SHP77 (cell line): ENCODE measurements around the gene PCDHB13.
A peak's percentile ranks its signal among the peaks of the same experiment; 100 is the strongest.
"Not testable (repeated sequence)": the region's sequence is repeated elsewhere in the genome, so short reads cannot be mapped to it uniquely, and the experiment has no call there.

Experiments
- DNase-seq, 2 experiments: peaks; one replicate each; lab custom pipeline; 2025; lab: John Stamatoyannopoulos, UW

Gene PCDHB13

DNA sequence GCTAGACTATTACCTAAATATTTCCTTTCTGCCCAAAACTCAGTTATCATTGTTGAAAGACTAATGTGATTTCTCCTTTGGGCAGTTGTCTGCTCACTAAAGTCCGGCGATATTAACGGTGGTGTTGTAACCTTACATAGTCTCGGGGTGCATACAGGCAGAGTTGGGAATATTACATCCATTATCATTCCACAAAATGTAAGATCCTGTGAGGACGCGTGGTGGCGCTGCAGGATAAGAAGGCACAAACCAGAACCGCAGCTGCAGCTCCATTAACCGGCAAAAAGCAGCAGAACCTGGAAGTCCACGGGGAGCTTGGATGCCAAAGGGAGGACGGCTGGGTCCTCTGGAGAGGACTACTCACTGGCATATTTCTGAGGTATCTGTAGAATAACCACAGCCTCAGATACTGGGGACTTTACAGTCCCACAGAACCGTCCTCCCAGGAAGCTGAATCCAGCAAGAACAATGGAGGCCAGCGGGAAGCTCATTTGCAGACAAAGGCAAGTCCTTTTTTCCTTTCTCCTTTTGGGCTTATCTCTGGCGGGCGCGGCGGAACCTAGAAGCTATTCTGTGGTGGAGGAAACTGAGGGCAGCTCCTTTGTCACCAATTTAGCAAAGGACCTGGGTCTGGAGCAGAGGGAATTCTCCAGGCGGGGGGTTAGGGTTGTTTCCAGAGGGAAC is at the start of gene PCDHB13:
PCDHB13 (plus strand) TSS at position 264 of the 684 bp plus-strand sequence; CDS start at position 469, 205 bp downstream.
- DNase-seq = peak; percentile 45 to 73

DNA sequence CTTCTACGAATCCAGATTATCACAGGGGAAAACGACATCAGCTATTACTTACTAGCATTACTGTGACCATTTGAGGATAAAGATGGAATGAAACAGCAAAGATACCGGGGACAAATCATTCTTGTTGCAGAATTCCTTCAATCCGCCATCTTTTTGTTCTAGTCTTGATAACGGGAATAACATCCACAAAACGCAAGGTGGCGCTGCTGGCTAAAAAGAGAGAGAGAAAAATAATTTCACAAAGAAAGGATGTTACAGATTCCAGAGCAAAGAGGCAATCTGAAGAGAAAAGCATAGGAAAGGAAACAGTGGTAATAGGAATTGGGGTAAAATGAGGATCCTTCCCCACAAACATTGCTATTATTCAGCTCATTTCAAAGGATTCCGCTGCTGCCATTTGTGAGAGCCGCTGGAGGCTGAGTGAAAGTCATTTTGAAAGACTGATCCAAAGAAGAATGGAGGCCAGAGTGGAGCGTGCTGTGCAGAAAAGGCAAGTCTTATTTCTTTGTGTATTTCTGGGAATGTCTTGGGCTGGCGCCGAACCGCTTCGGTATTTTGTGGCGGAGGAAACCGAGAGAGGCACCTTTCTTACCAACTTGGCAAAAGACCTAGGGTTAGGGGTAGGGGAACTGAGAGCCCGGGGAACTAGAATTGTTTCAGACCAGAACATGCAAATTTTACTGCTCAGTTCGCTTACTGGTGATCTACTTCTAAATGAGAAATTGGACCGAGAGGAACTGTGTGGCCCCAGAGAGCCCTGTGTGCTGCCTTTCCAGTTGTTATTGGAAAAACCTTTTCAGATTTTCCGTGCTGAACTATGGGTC is 41.1 kb upstream of the PCDHB13 start, which contains the start of gene PCDHB7:
PCDHB7 (plus strand) TSS at position 264 of the 824 bp plus-strand sequence; CDS start at position 456, 192 bp downstream.
- peak; percentile 67 to 68 for DNase-seq

DNA sequence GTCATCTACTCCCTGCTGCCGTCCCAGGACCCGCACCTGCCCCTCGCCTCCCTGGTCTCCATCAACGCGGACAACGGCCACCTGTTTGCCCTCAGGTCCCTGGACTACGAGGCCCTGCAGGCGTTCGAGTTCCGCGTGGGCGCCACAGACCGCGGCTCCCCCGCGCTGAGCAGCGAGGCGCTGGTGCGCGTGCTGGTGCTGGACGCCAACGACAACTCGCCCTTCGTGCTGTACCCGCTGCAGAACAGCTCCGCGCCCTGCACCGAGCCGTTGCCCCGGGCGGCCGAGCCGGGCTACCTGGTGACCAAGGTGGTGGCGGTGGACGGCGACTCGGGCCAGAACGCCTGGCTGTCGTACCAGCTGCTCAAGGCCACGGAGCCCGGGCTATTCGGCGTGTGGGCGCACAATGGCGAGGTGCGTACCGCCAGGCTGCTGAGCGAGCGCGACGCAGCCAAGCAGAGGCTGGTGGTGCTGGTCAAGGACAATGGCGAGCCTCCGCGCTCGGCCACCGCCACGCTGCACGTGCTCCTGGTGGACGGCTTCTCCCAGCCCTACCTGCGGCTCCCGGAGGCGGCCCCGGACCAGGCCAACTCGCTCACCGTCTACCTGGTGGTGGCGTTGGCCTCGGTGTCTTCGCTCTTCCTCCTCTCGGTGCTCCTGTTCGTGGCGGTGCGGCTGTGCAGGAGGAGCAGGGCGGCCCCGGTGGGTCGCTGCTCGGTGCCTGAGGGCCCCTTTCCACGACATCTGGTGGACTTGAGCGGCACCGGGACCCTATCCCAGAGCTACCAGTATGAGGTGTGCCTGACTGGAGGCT is 39.2 kb upstream of the PCDHB13 start:
- not testable (repeated sequence) for DNase-seq

- no peak for DNase-seq
These were observed 37.8 kb upstream of the PCDHB13 start for GRCh38 chr5:141175933-141176332.

GRCh38 chr5:141177577-141178191 is 36.0 kb upstream of the PCDHB13 start, which contains the start of gene PCDHB8:
Gene PCDHB8, plus strand, starts transcription at chr5:141177790. Its CDS starts 245 bp downstream, at chr5:141178035.
- peak; percentile 50 to 62 for DNase-seq

DNA sequence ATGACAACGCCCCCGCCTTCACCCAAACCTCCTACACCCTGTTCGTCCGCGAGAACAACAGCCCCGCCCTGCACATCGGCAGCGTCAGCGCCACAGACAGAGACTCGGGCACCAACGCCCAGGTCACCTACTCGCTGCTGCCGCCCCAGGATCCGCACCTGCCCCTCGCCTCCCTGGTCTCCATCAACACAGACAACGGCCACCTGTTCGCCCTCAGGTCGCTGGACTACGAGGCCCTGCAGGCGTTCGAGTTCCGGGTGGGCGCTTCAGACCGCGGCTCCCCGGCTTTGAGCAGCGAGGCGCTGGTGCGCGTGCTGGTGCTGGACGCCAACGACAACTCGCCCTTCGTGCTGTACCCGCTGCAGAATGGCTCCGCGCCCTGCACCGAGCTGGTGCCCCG is 34.3 kb upstream of the PCDHB13 start:
- not testable (repeated sequence) for DNase-seq

- not testable (repeated sequence) for DNase-seq
These were observed 33.8 kb upstream of the PCDHB13 start for GRCh38 chr5:141179876-141180275.

GRCh38 chr5:141180313-141180712 is 33.4 kb upstream of the PCDHB13 start:
- no peak for DNase-seq

DNA sequence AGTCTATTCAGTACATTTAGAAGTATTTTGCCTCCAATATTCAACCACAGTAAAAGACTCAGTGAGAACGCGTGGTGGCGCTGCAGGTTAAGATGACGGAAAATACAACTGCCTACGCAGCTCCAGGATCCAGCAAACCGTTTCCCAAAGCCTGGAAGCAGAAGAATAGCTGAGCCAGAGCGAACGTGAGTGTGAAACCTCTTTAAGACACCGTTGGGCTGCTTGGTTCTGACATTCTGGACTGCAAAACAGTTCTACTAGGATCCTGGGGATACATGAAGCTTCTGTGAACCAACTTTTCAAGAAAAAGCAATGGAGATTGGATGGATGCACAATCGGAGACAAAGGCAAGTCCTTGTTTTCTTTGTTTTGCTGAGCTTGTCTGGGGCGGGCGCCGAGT is 31.5 kb upstream of the PCDHB13 start, which contains the start of gene PCDHB16:
PCDHB16 (plus strand) TSS at position 140 of the 400 bp plus-strand sequence; CDS start at position 313, 173 bp downstream.
- no peak for DNase-seq

DNA sequence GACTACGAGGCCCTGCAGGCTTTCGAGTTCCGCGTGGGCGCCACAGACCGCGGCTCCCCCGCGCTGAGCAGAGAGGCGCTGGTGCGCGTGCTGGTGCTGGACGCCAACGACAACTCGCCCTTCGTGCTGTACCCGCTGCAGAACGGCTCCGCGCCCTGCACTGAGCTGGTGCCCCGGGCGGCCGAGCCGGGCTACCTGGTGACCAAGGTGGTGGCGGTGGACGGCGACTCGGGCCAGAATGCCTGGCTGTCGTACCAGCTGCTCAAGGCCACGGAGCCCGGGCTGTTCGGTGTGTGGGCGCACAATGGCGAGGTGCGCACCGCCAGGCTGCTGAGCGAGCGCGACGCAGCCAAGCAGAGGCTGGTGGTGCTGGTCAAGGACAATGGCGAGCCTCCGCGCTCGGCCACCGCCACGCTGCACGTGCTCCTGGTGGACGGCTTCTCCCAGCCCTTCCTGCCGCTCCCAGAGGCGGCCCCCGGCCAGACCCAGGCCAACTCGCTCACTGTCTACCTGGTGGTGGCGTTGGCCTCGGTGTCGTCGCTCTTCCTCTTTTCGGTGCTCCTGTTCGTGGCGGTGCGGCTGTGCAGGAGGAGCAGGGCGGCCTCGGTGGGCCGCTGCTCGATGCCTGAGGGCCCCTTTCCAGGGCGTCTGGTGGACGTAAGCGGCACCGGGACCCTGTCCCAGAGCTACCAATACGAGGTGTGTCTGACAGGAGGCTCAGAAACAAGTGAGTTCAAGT is 29.4 kb upstream of the PCDHB13 start:
- DNase-seq = not testable (repeated sequence)

DNA sequence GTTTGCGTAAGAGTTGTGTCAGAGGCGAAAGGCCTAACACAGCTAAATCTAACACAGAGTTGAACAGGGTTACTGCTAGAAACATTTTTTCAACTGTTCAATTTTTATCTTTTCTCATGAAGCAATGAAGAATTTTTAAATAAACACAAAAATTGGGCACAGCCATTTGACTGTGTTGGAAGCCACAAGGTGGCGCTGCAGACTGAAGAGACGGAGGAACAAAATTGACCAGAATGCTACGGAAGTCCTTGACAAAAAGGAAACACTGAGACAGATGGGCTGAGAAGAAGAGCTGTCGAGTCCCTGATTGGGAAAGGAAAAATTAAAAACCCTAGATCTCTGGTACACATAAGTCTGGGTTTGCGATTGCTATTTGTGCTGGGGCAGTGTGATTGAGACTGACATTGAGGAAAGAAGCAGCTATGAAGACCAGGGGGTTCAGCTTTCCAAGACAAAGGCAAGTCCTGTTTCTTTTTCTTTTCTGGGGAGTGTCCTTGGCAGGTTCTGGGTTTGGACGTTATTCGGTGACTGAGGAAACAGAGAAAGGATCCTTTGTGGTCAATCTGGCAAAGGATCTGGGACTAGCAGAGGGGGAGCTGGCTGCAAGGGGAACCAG is 26.7 kb upstream of the PCDHB13 start, which contains the start of gene PCDHB9:
PCDHB9 (plus strand) TSS at position 265 of the 616 bp plus-strand sequence; CDS start at position 423, 158 bp downstream.
- DNase-seq = no peak

DNA sequence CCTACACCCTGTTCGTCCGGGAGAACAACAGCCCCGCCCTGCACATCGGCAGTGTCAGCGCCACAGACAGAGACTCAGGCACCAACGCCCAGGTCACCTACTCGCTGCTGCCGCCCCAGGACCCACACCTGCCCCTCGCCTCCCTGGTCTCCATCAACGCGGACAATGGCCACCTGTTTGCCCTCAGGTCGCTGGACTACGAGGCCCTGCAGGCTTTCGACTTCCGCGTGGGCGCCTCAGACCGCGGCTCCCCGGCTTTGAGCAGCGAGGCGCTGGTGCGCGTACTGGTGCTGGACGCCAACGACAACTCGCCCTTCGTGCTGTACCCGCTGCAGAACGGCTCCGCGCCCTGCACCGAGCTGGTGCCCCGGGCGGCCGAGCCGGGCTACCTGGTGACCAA is 25.0 kb upstream of the PCDHB13 start:
- not testable (repeated sequence) for DNase-seq

- not testable (repeated sequence) for DNase-seq
These were observed 24.6 kb upstream of the PCDHB13 start for GRCh38 chr5:141189131-141189530.

- peak; percentile 25 to 35 for DNase-seq
These were observed 21.5 kb upstream of the PCDHB13 start, which contains the start of gene PCDHB10 for GRCh38 chr5:141192110-141192725. Gene PCDHB10, plus strand, starts transcription at chr5:141192353. Its CDS starts 200 bp downstream, at chr5:141192553.

DNA sequence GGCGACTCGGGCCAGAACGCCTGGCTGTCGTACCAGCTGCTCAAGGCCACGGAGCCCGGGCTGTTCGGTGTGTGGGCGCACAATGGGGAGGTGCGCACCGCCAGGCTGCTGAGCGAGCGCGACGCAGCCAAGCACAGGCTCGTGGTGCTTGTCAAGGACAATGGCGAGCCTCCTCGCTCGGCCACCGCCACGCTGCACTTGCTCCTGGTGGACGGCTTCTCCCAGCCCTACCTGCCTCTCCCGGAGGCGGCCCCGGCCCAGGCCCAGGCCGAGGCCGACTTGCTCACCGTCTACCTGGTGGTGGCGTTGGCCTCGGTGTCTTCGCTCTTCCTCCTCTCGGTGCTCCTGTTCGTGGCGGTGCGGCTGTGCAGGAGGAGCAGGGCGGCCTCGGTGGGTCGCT is 19.4 kb upstream of the PCDHB13 start:
- DNase-seq = not testable (repeated sequence)

DNA sequence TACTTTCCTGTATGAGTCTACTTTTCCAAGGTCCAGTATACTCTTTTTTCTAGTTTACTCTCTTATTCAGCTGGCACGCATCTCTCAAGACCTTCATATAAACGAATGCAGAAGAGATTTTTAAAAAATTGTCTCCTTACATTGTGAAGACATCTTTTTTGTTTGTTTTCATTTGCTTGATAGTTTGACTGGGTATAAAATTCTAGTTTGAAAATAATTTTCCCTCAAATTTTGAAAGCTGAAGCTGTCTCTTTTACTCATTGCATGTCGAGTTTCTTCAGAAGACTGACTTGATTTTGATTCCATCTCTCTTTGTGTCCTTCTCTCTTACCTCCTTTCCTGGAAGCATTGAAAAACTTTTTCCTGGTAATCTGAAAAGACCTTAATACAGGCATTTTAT is 17.4 kb upstream of the PCDHB13 start:
- no peak for DNase-seq

DNA sequence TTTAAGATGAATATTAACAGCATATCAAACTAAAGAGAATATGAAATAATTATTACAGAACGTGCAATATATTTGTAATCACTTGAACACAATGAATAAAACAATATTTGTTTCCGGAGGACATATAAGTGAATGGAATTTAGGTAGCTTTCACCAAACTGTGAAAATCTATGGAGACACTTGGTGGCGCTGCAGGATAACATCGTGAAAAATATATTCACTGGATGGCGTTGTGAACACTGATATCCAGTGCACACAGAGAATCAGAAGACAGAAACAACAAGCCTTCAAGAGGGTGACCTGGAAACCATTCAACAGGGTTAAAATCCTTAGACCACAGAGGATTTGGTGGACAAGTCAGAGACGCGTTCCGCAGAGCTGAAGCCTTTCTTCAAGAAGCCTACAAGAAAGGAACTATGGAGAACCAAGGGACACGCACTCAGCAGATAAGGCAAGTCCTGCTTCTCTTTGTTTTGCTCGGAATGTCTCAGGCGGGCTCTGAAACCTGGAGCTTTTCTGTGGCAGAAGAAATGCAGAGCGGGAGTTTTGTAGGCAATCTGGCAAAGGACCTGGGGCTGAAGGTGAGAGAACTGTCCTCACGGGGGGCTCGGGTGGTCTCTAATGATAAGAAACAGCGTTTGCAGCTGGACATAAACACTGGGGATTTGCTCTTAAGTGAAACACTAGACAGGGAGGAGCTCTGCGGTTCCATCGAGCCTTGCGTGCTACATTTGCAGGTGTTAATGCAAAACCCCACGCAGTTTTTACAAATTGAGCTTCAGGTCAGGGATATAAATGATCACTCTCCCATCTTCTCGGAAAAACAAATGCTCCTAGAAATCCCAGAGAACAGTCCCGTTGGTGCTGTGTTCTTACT is 14.1 kb upstream of the PCDHB13 start, which contains the start of gene PCDHB11:
PCDHB11 (plus strand) TSS at position 269 of the 877 bp plus-strand sequence; CDS start at position 417, 148 bp downstream.
- DNase-seq = peak; percentile 18 to 47

GRCh38 chr5:141201126-141201525 is 12.6 kb upstream of the PCDHB13 start:
- not testable (repeated sequence) for DNase-seq
